Keratinocyte (primary cell): ENCODE data around the gene KIAA1755. TPM values are rescaled to one million over a fixed set of nuclear protein-coding genes. Genes with fewer than 3 reads are reported as not detected.

Source experiments
- DNase-seq: peaks from one replicate; pipeline ENCODE4 v3.0.0-alpha.2; 2011; ENCODE audit warnings: low read depth, missing footprints, low spot score
- FAIRE-seq: peaks from 2 replicates; lab custom pipeline; 2011; peaks lifted over from hg19 to GRCh38; lab: Jason Lieb, UNC
- H2AFZ ChIP-seq: 2 replicates; pipeline ENCODE4 v1.6.0; 2012; ENCODE audit warnings: low read length, control low read depth, inconsistent platforms; ENCODE audit not compliant: control insufficient read depth
- H3K27ac ChIP-seq: 2 replicates; pipeline ENCODE4 v1.5.1; 2011; ENCODE audit warnings: low read length; ENCODE audit not compliant: control insufficient read depth, insufficient read depth
- H3K27me3 ChIP-seq: 3 replicates; pipeline ENCODE4 v1.6.0; 2011; ENCODE audit warnings: low read length; ENCODE audit not compliant: control insufficient read depth, insufficient read depth; ENCODE audit errors: extremely low read depth
- H3K36me3 ChIP-seq, 2 experiments: 2 replicates in 1 of 2; 3 replicates in 1 of 2; pipeline ENCODE4 v1.5.1; 2011; ENCODE audit warnings: low read length in 2 of 2, mild to moderate bottlenecking in 1 of 2; ENCODE audit not compliant: control insufficient read depth in 2 of 2, insufficient read depth in 2 of 2; ENCODE audit errors: extremely low read depth in 1 of 2
- H3K4me1 ChIP-seq: 3 replicates; pipeline ENCODE4 v1.5.1; 2011; ENCODE audit warnings: low read length; ENCODE audit not compliant: control insufficient read depth, insufficient read depth; ENCODE audit errors: extremely low read depth
- H3K4me2 ChIP-seq: 3 replicates; pipeline ENCODE4 v1.6.0; 2011; ENCODE audit warnings: low read depth, low read length; ENCODE audit not compliant: control insufficient read depth, insufficient read depth; ENCODE audit errors: extremely low read depth
- H3K4me3 ChIP-seq, 3 experiments: fragments of 200-600 bp in 1 of 3; sonication (generic) in 1 of 3; 2 replicates in 2 of 3; 3 replicates in 1 of 3; pipeline ENCODE4 v1.5.1; 2011 to 2016; ENCODE audit warnings: low read length in 3 of 3, mild to moderate bottlenecking in 3 of 3, control low read depth in 2 of 3, inconsistent platforms in 1 of 3, low read depth in 1 of 3, mixed read lengths in 1 of 3, mixed run types in 1 of 3, moderate library complexity in 1 of 3; ENCODE audit not compliant: control insufficient read depth in 2 of 3, insufficient read depth in 2 of 3; ENCODE audit errors: extremely low read depth in 1 of 3
- H3K79me2 ChIP-seq: 2 replicates; pipeline ENCODE4 v1.6.0; 2012; ENCODE audit warnings: low read length; ENCODE audit not compliant: control insufficient read depth, insufficient read depth
- H3K9ac ChIP-seq: 3 replicates; pipeline ENCODE4 v1.6.0; 2011; ENCODE audit warnings: low read length; ENCODE audit not compliant: control insufficient read depth, insufficient read depth; ENCODE audit errors: extremely low read depth
- H3K9me1 ChIP-seq: 3 replicates; pipeline ENCODE4 v1.6.0; 2011; ENCODE audit warnings: low read length; ENCODE audit not compliant: control insufficient read depth, insufficient read depth; ENCODE audit errors: extremely low read depth
- H3K9me3 ChIP-seq: 2 replicates; pipeline ENCODE4 v1.5.1; 2012; ENCODE audit warnings: low read depth, low read length; ENCODE audit not compliant: control insufficient read depth
- H4K20me1 ChIP-seq: 3 replicates; pipeline ENCODE4 v1.6.0; 2011; ENCODE audit warnings: low read length; ENCODE audit not compliant: control insufficient read depth, insufficient read depth; ENCODE audit errors: extremely low read depth
- CTCF ChIP-seq, 3 experiments: IDR thresholded peaks in 1 of 3; conservative IDR thresholded peaks in 1 of 3; optimal IDR thresholded peaks in 1 of 3; 2 replicates in 2 of 3; 3 replicates in 1 of 3; pipeline versions ENCODE3 to v1.5.1; 2011; ENCODE audit warnings: low read length in 3 of 3, mild to moderate bottlenecking in 3 of 3, moderate library complexity in 2 of 3, control low read depth in 1 of 3, inconsistent platforms in 1 of 3; ENCODE audit not compliant: insufficient read depth in 2 of 3; ENCODE audit errors: extremely low read depth in 1 of 3
- EZH2 ChIP-seq: IDR thresholded peaks from one replicate; pipeline ENCODE4 v1.6.1; 2012; ENCODE audit warnings: inconsistent platforms, mild to moderate bottlenecking, low read length, moderate library complexity
- dilution Hi-C: fragments of 300-500 bp; cut with MboI; formaldehyde crosslinking; loops from one replicate; pipeline ENCODE4 v1.7.0; 2020; ENCODE audit warnings: low sequenced_read_pairs; ENCODE audit not compliant: extremely low pct_ligation_motif_present
- polyA plus RNA-seq, 5 experiments: library from polyadenylated mRNA; depleted of rRNA in 3 of 5; stranded (reverse) in 3 of 5; stranded (forward) in 1 of 5; unstranded in 1 of 5; fragments of >200 nt; gene quantifications; 1 replicate in 1 of 5; 2 replicates in 3 of 5; 3 replicates in 1 of 5; pipeline versions ENCODE4 v1.2.1 to v1.2.3, GENCODE V29; 2011 to 2012; ENCODE audit warnings: missing spikeins in 2 of 5, low read depth in 1 of 5, low replicate concordance in 1 of 5

The KIAA1755 gene
- polyA plus RNA-seq, 1 donor (not counting 4 experiments of a cell fraction or from before 2014, with no cell fraction given), result not detected

- no peak for FAIRE-seq
- H3K27ac ChIP-seq, result no peak overlapping the region
- H3K79me2 ChIP-seq, result no peaks in the 10 kb centered on the region
- peaks cover 21% of the 10 kb centered on the region for H3K4me1 ChIP-seq
- TF ChIP-seq EZH2, result no peak
- no peak for TF ChIP-seq CTCF (optimal IDR thresholded peaks at IDR 0.05 in 1 of 3, IDR thresholded peaks at IDR 0.05 in 1 of 3, conservative IDR thresholded peaks at IDR 0.05 in 1 of 3; ENCODE audit: extremely low read depth in 1 of 3, insufficient read depth in 2 of 3, low read length in 3 of 3)
- no peak for DNase-seq
- H3K27me3 ChIP-seq, result no peaks in the 10 kb centered on the region
- H3K9me1 ChIP-seq, result no peaks in the 10 kb centered on the region
- H3K9me3 ChIP-seq, result no peaks in the 10 kb centered on the region
- H3K4me2 ChIP-seq, result no peak overlapping the region
- no peak overlapping the region for H3K4me3 ChIP-seq
- H4K20me1 ChIP-seq, result no peaks in the 10 kb centered on the region
- H3K36me3 ChIP-seq, result no peaks in the 10 kb centered on the region
- H2AFZ ChIP-seq, result no peak overlapping the region
- H3K9ac ChIP-seq, result no peak overlapping the region
- dilution Hi-C loops, result no loop called here
These were observed 47.0 kb downstream of the KIAA1755 start for GRCh38 chr20:38213607-38213940.

GRCh38 chr20:38212806-38213606, 47.5 kb downstream of the KIAA1755 start:
- no peaks in the 10 kb centered on the region for H3K27me3 ChIP-seq
- H3K79me2 ChIP-seq, result no peaks in the 10 kb centered on the region
- TF ChIP-seq EZH2, result no peak
- no peak for TF ChIP-seq CTCF (optimal IDR thresholded peaks at IDR 0.05 in 1 of 3, IDR thresholded peaks at IDR 0.05 in 1 of 3, conservative IDR thresholded peaks at IDR 0.05 in 1 of 3; ENCODE audit: extremely low read depth in 1 of 3, insufficient read depth in 2 of 3, low read length in 3 of 3)
- FAIRE-seq (no peak), DNase-seq (no peak)
- H3K9me3 ChIP-seq, result no peaks in the 10 kb centered on the region
- H3K9ac ChIP-seq, result no peak overlapping the region
- dilution Hi-C loops, result no loop called here
- no peaks in the 10 kb centered on the region for H3K36me3 ChIP-seq
- no peaks in the 10 kb centered on the region for H4K20me1 ChIP-seq
- no peak overlapping the region for H3K4me2 ChIP-seq
- peaks cover 16% of the 10 kb centered on the region for H3K4me1 ChIP-seq
- H3K27ac ChIP-seq, result no peak overlapping the region
- H2AFZ ChIP-seq, result no peak overlapping the region
- no peaks in the 10 kb centered on the region for H3K9me1 ChIP-seq
- H3K4me3 ChIP-seq, result no peak overlapping the region
